Thoracic aorta (tissue), 2 donors: ENCODE results near the gene STX8. TPM values are rescaled to one million over a fixed set of nuclear protein-coding genes. Genes with fewer than 3 reads are reported as not detected.

ENCODE experiments used
- ATAC-seq: fragments of 150-250 bp; one replicate; pipeline ENCODE4 v1.8.0; 2017; ENCODE audit warnings: low read depth; ENCODE audit not compliant: insufficient number of reproducible peaks, low FRiP score
- DNase-seq: peaks from one replicate; pipeline ENCODE4 v3.0.0-alpha.2; 2020; ENCODE audit warnings: low spot score
- H3K27ac ChIP-seq, 2 donors: fragments of 200-600 bp; sonication (generic); 1 replicate in 1 of 2; 2 replicates in 1 of 2; pipeline ENCODE4 v1.5.1; 2016; ENCODE audit warnings: mild to moderate bottlenecking in 2 of 2, moderate library complexity in 2 of 2
- H3K27me3 ChIP-seq: fragments of 200-600 bp; sonication (generic); replicated peaks from 2 replicates; pipeline ENCODE4 v1.6.0; 2016; ENCODE audit warnings: mild to moderate bottlenecking; ENCODE audit not compliant: insufficient read depth
- H3K36me3 ChIP-seq: fragments of 200-600 bp; sonication (generic); one replicate; pipeline ENCODE4 v1.5.1; 2016
- H3K4me1 ChIP-seq, 2 donors: fragments of 200-600 bp; sonication (generic); 1 replicate in 1 of 2; 2 replicates in 1 of 2; pipeline versions ENCODE4 v1.5.1 to v1.6.0; 2016; ENCODE audit warnings: low read depth in 2 of 2, mild to moderate bottlenecking in 1 of 2; ENCODE audit not compliant: control insufficient read depth in 1 of 2
- H3K4me3 ChIP-seq: fragments of 200-600 bp; sonication (generic); 2 replicates; pipeline ENCODE4 v1.5.1; 2016; ENCODE audit warnings: mild to moderate bottlenecking
- H3K9me3 ChIP-seq: fragments of 200-600 bp; sonication (generic); 2 replicates; pipeline ENCODE4 v1.5.1; 2016
- CTCF ChIP-seq: fragments of 200-600 bp; sonication (generic); IDR thresholded peaks from one replicate; pipeline ENCODE4 v1.5.1; 2019; ENCODE audit warnings: antibody characterized with exemption
- total RNA-seq, 2 donors: library from RNA; depleted of rRNA; stranded (reverse); fragments of >200 nt; gene quantifications; one replicate each; pipeline versions ENCODE4 v1.1.0 to v1.2.3, GENCODE V29; 2016

Gene STX8
- total RNA-seq, 2 donors from 2014 or later, result 93.9 to 99.8 TPM

GRCh38 chr17:9221147-9221921, 354.3 kb downstream of the STX8 start:
- H3K27ac ChIP-seq, result no peak overlapping the region
- no peak for TF ChIP-seq CTCF
- H3K4me3 ChIP-seq, result no peak overlapping the region
- H3K4me1 ChIP-seq, result peaks cover 15 to 44% of the 10 kb centered on the region in 2 donors
- no peaks in the 10 kb centered on the region for H3K27me3 ChIP-seq
- DNase-seq (no peak), ATAC-seq (no peak)
- peaks cover 11% of the 10 kb centered on the region for H3K36me3 ChIP-seq
- no peaks in the 10 kb centered on the region for H3K9me3 ChIP-seq

GRCh38 chr17:9220398-9221146, 355.0 kb downstream of the STX8 start:
- peaks cover 6% of the 10 kb centered on the region for H3K9me3 ChIP-seq
- DNase-seq, result no peak
- TF ChIP-seq CTCF, result no peak
- peaks cover 14 to 38% of the 10 kb centered on the region in 2 donors for H3K4me1 ChIP-seq
- H3K4me3 ChIP-seq, result no peak overlapping the region
- ATAC-seq, result no peak
- peak overlapping the region in 1 of 2 donors; percentile 15 for H3K27ac ChIP-seq
- no peaks in the 10 kb centered on the region for H3K27me3 ChIP-seq
- peaks cover 11% of the 10 kb centered on the region for H3K36me3 ChIP-seq

GRCh38 chr17:9219631-9220397, 355.8 kb downstream of the STX8 start:
- ATAC-seq, result no peak
- TF ChIP-seq CTCF, result no peak
- peak overlapping the region in 1 of 2 donors; percentile 15 for H3K27ac ChIP-seq
- peaks cover 8 to 30% of the 10 kb centered on the region in 2 donors for H3K4me1 ChIP-seq
- no peak for DNase-seq
- H3K9me3 ChIP-seq, result peaks cover 10% of the 10 kb centered on the region
- H3K27me3 ChIP-seq, result no peaks in the 10 kb centered on the region
- H3K36me3 ChIP-seq, result peaks cover 11% of the 10 kb centered on the region
- H3K4me3 ChIP-seq, result no peak overlapping the region

GRCh38 chr17:9218911-9219310, 356.7 kb downstream of the STX8 start:
- H3K4me1 ChIP-seq, result peaks cover 8 to 29% of the 10 kb centered on the region in 2 donors
- no peak for TF ChIP-seq CTCF
- ATAC-seq (no peak), DNase-seq (no peak)
- H3K36me3 ChIP-seq, result peaks cover 11% of the 10 kb centered on the region
- no peaks in the 10 kb centered on the region for H3K27me3 ChIP-seq
- H3K27ac ChIP-seq, result peak overlapping the region in 1 of 2 donors; percentile 64
- no peak overlapping the region for H3K4me3 ChIP-seq
- H3K9me3 ChIP-seq, result peaks cover 10% of the 10 kb centered on the region
